Effector memory CD4-positive, alpha-beta T cell (primary cell): ENCODE results near the gene SH3GL2.

ENCODE experiments used
- DNase-seq, 3 donors: peaks; one replicate each; pipeline ENCODE4 v3.0.0-alpha.2; 2020
- H3K27ac ChIP-seq: 2 replicates; pipeline ENCODE4 v1.7.0; 2013; ENCODE audit warnings: mild to moderate bottlenecking, low read length, moderate library complexity; ENCODE audit not compliant: insufficient read depth, poor library complexity, severe bottlenecking
- H3K27me3 ChIP-seq: replicated peaks from 2 replicates; pipeline ENCODE4 v1.7.0; 2013; ENCODE audit warnings: mild to moderate bottlenecking, low read length; ENCODE audit not compliant: insufficient read depth, control insufficient read depth, poor library complexity, severe bottlenecking
- H3K36me3 ChIP-seq: 2 replicates; pipeline ENCODE4 v1.7.0; 2013; ENCODE audit warnings: mild to moderate bottlenecking, low read length, moderate library complexity; ENCODE audit not compliant: control insufficient read depth, insufficient read depth
- H3K4me1 ChIP-seq: 2 replicates; pipeline ENCODE4 v1.7.0; 2013; ENCODE audit warnings: low read length, mild to moderate bottlenecking; ENCODE audit not compliant: control insufficient read depth, insufficient read depth, poor library complexity, severe bottlenecking
- H3K4me3 ChIP-seq: 2 replicates; pipeline ENCODE4 v1.7.0; 2013; ENCODE audit warnings: low read length, low read depth, mild to moderate bottlenecking; ENCODE audit not compliant: insufficient read depth, poor library complexity, severe bottlenecking
- H3K9me3 ChIP-seq: 2 replicates; pipeline ENCODE4 v1.7.0; 2013; ENCODE audit warnings: mild to moderate bottlenecking, low read length, moderate library complexity; ENCODE audit not compliant: control insufficient read depth

SH3GL2 gene

GRCh38 chr9:17731308-17731707 is 152.4 kb downstream of the SH3GL2 start:
- H3K9me3 ChIP-seq: no peaks in the 10 kb centered on the region
- H3K4me3 ChIP-seq: no peak overlapping the region
- no peaks in the 10 kb centered on the region for H3K4me1 ChIP-seq
- H3K36me3 ChIP-seq: no peaks in the 10 kb centered on the region
- no peaks in the 10 kb centered on the region for H3K27me3 ChIP-seq
- DNase-seq: no peak
- H3K27ac ChIP-seq: no peak overlapping the region

- Histone ChIP-seq H3K27ac (no peak overlapping the region), H3K9me3 (no peaks in the 10 kb centered on the region), H3K4me3 (no peak overlapping the region), H3K4me1 (no peaks in the 10 kb centered on the region), H3K36me3 (no peaks in the 10 kb centered on the region), H3K27me3 (no peaks in the 10 kb centered on the region)
- no peak for DNase-seq
Measured at GRCh38 chr9:17734674-17735073, 155.8 kb downstream of the SH3GL2 start.

- Histone ChIP-seq H3K4me3 (no peak overlapping the region), H3K9me3 (no peaks in the 10 kb centered on the region), H3K36me3 (no peaks in the 10 kb centered on the region), H3K4me1 (no peaks in the 10 kb centered on the region), H3K27me3 (no peaks in the 10 kb centered on the region), H3K27ac (no peak overlapping the region)
- DNase-seq: no peak
Measured at GRCh38 chr9:17735859-17736258, 157.0 kb downstream of the SH3GL2 start.

- no peak for DNase-seq
Measured at GRCh38 chr9:17739022-17739421, 160.2 kb downstream of the SH3GL2 start.

GRCh38 chr9:17739736-17740135 is 160.9 kb downstream of the SH3GL2 start:
- Histone ChIP-seq H3K9me3 (no peaks in the 10 kb centered on the region), H3K27ac (no peak overlapping the region), H3K4me3 (no peak overlapping the region), H3K4me1 (no peaks in the 10 kb centered on the region), H3K36me3 (no peaks in the 10 kb centered on the region), H3K27me3 (no peaks in the 10 kb centered on the region)
- no peak for DNase-seq

More at GRCh38 chr9:17739022-17739421, 160.2 kb downstream of the SH3GL2 start:
- H3K36me3 ChIP-seq: no peaks in the 10 kb centered on the region
- H3K4me1 ChIP-seq: no peaks in the 10 kb centered on the region
- H3K27me3 ChIP-seq: no peaks in the 10 kb centered on the region
- H3K9me3 ChIP-seq: no peaks in the 10 kb centered on the region
- no peak overlapping the region for H3K4me3 ChIP-seq
- no peak overlapping the region for H3K27ac ChIP-seq

- Histone ChIP-seq H3K27me3 (no peaks in the 10 kb centered on the region), H3K4me3 (no peak overlapping the region), H3K9me3 (no peaks in the 10 kb centered on the region), H3K27ac (no peak overlapping the region), H3K36me3 (no peaks in the 10 kb centered on the region), H3K4me1 (no peaks in the 10 kb centered on the region)
- DNase-seq: no peak
Measured at GRCh38 chr9:17742067-17742466, 163.2 kb downstream of the SH3GL2 start.

- H3K27ac ChIP-seq: no peak overlapping the region
- H3K4me3 ChIP-seq: no peak overlapping the region
- no peaks in the 10 kb centered on the region for H3K9me3 ChIP-seq
- no peaks in the 10 kb centered on the region for H3K27me3 ChIP-seq
- no peaks in the 10 kb centered on the region for H3K4me1 ChIP-seq
- no peak for DNase-seq
- H3K36me3 ChIP-seq: no peaks in the 10 kb centered on the region
Measured at GRCh38 chr9:17744786-17745185, 165.9 kb downstream of the SH3GL2 start.

GRCh38 chr9:17750269-17750668 is 171.4 kb downstream of the SH3GL2 start:
- H3K4me1 ChIP-seq: no peaks in the 10 kb centered on the region
- H3K4me3 ChIP-seq: no peak overlapping the region
- H3K36me3 ChIP-seq: no peaks in the 10 kb centered on the region
- H3K27ac ChIP-seq: no peak overlapping the region
- H3K27me3 ChIP-seq: no peaks in the 10 kb centered on the region
- DNase-seq: no peak
- no peaks in the 10 kb centered on the region for H3K9me3 ChIP-seq

GRCh38 chr9:17751486-17751885 is 172.6 kb downstream of the SH3GL2 start:
- Histone ChIP-seq H3K4me3 (no peak overlapping the region), H3K36me3 (no peaks in the 10 kb centered on the region), H3K9me3 (no peaks in the 10 kb centered on the region), H3K27me3 (no peaks in the 10 kb centered on the region), H3K27ac (no peak overlapping the region), H3K4me1 (no peaks in the 10 kb centered on the region)
- no peak for DNase-seq

GRCh38 chr9:17752021-17752420 is 173.2 kb downstream of the SH3GL2 start:
- H3K4me1 ChIP-seq: no peaks in the 10 kb centered on the region
- no peak overlapping the region for H3K4me3 ChIP-seq
- H3K27ac ChIP-seq: no peak overlapping the region
- DNase-seq: no peak
- H3K36me3 ChIP-seq: no peaks in the 10 kb centered on the region
- no peaks in the 10 kb centered on the region for H3K9me3 ChIP-seq
- no peaks in the 10 kb centered on the region for H3K27me3 ChIP-seq

GRCh38 chr9:17757816-17758215 is 178.9 kb downstream of the SH3GL2 start:
- Histone ChIP-seq H3K27ac (no peak overlapping the region), H3K27me3 (no peaks in the 10 kb centered on the region), H3K4me1 (no peaks in the 10 kb centered on the region), H3K4me3 (no peak overlapping the region), H3K9me3 (no peaks in the 10 kb centered on the region), H3K36me3 (no peaks in the 10 kb centered on the region)
- DNase-seq: no peak
